GM12878 (cell line): ENCODE results near the gene KRTAP12-4. TPM values are rescaled to one million over a fixed set of nuclear protein-coding genes. Genes with fewer than 3 reads are reported as not detected.

Experiments
- ATAC-seq: fragments of 200-7000 bp; cut with Tn5 transposase; 3 replicates; pipeline ENCODE4 v1.9.1; 2020; ENCODE audit warnings: mild to moderate bottlenecking, moderate library complexity
- BruUV-seq: library from RNA; stranded (reverse); fragments of 400-500 nt; replicated peaks from 2 replicates; lab custom pipeline; 2021; lab: Mats Ljungman, UMichigan
- CTCF ChIA-PET: fragments of 300-600 bp; sonication (Branson Sonifier 250); formaldehyde crosslinking; extraction: SDS; loops from one replicate; lab custom pipeline; 2021; ENCODE audit warnings: inconsistent platforms; lab: Yijun Ruan, JAX
- POLR2A ChIA-PET: fragments of 350-600 bp; formaldehyde crosslinking; extraction: SDS; loops from one replicate; lab custom pipeline; 2021; ENCODE audit warnings: inconsistent platforms; lab: Charles Lee
- RAD21 ChIA-PET: fragments of 300-600 bp; sonication (Branson Sonifier 250); formaldehyde crosslinking; loops from one replicate; lab custom pipeline; 2023; ENCODE audit warnings: antibody characterized with exemption; ENCODE audit not compliant: unreplicated experiment; lab: Charles Lee
- SMC1A ChIA-PET: fragments of 300-600 bp; sonication (Branson Sonifier 250); formaldehyde crosslinking; loops from one replicate; lab custom pipeline; 2023; ENCODE audit not compliant: unreplicated experiment, uncharacterized antibody; lab: Charles Lee
- DNase-seq: peaks from one replicate; pipeline ENCODE4 v3.0.0-alpha.2; 2011; ENCODE audit warnings: low read depth, low spot score
- FAIRE-seq: peaks from 3 replicates; lab custom pipeline; 2011; peaks lifted over from hg19 to GRCh38; lab: Jason Lieb, UNC
- H2AFZ ChIP-seq: 2 replicates; pipeline ENCODE4 v1.6.0; 2011; ENCODE audit warnings: low read depth, low read length, control low read depth; ENCODE audit not compliant: control insufficient read depth
- H3K27ac ChIP-seq: 2 replicates; pipeline ENCODE4 v1.5.1; 2011; ENCODE audit warnings: control low read depth; ENCODE audit not compliant: control insufficient read depth, insufficient read depth
- H3K27me3 ChIP-seq, 2 experiments: replicated peaks in 1 of 2; 2 replicates each; pipeline versions ENCODE4 v1.6.0 to v1.6.1; 2011; ENCODE audit warnings: low read length in 1 of 2; ENCODE audit not compliant: control insufficient read depth in 2 of 2, insufficient read depth in 2 of 2
- H3K36me3 ChIP-seq, 2 experiments: 2 replicates each; pipeline ENCODE4 v1.5.1; 2011; ENCODE audit warnings: low read length in 1 of 2; ENCODE audit not compliant: control insufficient read depth in 2 of 2, insufficient read depth in 2 of 2
- H3K4me1 ChIP-seq: 2 replicates; pipeline ENCODE4 v1.6.1; 2011; ENCODE audit warnings: mild to moderate bottlenecking, low read length, moderate library complexity, mixed read lengths; ENCODE audit not compliant: control insufficient read depth, insufficient read depth
- H3K4me2 ChIP-seq: 2 replicates; pipeline ENCODE4 v1.6.0; 2011; ENCODE audit warnings: control low read depth; ENCODE audit not compliant: control insufficient read depth, insufficient read depth
- H3K4me3 ChIP-seq: fragments of 200-600 bp; sonication (generic); 2 replicates; pipeline ENCODE4 v1.5.1; 2016
- H3K79me2 ChIP-seq: 2 replicates; pipeline ENCODE4 v1.6.0; 2011; ENCODE audit warnings: low read length; ENCODE audit not compliant: control insufficient read depth, insufficient read depth
- H3K9ac ChIP-seq: 2 replicates; pipeline ENCODE4 v1.8.0; 2011; ENCODE audit warnings: low read length, control low read depth, mixed read lengths; ENCODE audit not compliant: control insufficient read depth, insufficient read depth
- H3K9me3 ChIP-seq: replicated peaks from 3 replicates; pipeline ENCODE4 v1.5.1; 2011; ENCODE audit warnings: mild to moderate bottlenecking, low read length; ENCODE audit not compliant: control insufficient read depth, insufficient read depth
- H4K20me1 ChIP-seq: 2 replicates; pipeline ENCODE4 v1.6.0; 2011; ENCODE audit not compliant: control insufficient read depth, insufficient read depth
- E2F4 ChIP-seq: IDR thresholded peaks from 2 replicates; pipeline ENCODE4 v1.6.1; 2012; ENCODE audit warnings: low read depth, low read length, improper control_type of control experiment
- FOXM1 ChIP-seq: IDR thresholded peaks from 2 replicates; pipeline ENCODE4 v1.6.1; 2012; ENCODE audit warnings: low read depth, mild to moderate bottlenecking, inconsistent platforms, low read length, moderate library complexity
- HDGF ChIP-seq: fragments of 450-650 bp; IDR thresholded peaks from 2 replicates; pipeline ENCODE4 v1.6.1; 2016; ENCODE audit warnings: antibody characterized with exemption
- SRF ChIP-seq, 2 experiments: IDR thresholded peaks; 2 replicates each; pipeline ENCODE4 v1.6.1; 2011; ENCODE audit warnings: low read depth in 2 of 2, low read length in 2 of 2, mild to moderate bottlenecking in 1 of 2, moderate library complexity in 1 of 2
- TCF7 ChIP-seq: IDR thresholded peaks from 2 replicates; pipeline ENCODE4 v1.6.1; 2014; ENCODE audit warnings: antibody characterized with exemption, borderline replicate concordance
- ZBED1 ChIP-seq: IDR thresholded peaks from 2 replicates; pipeline ENCODE4 v1.6.1; 2016; ENCODE audit warnings: borderline replicate concordance
- ZNF207 ChIP-seq: fragments of 450-650 bp; IDR thresholded peaks from 2 replicates; pipeline ENCODE4 v1.6.1; 2014; ENCODE audit warnings: antibody characterized with exemption, mild to moderate bottlenecking, borderline replicate concordance
- WGBS: methylation state at CpG from one replicate; pipeline ENCODE4 v1.1.6; 2016; ENCODE audit warnings: low lambda C conversion rate; ENCODE audit not compliant: insufficient replicate concordance, insufficient coverage; ENCODE audit errors: missing lambda C conversion rate; 5-methylcytosine and 5-hydroxymethylcytosine counted together
- in situ Hi-C: fragments of 300-500 bp; cut with MboI; formaldehyde crosslinking; loops from 9 replicates; pipeline ENCODE4 v1.14.3; 2018; ENCODE audit warnings: mixed read lengths
- intact Hi-C: fragments of 100-400 bp; cut with micrococcal nuclease; formaldehyde crosslinking; loops from one replicate; pipeline ENCODE4 v1.14.2; 2022; ENCODE audit not compliant: unreplicated experiment
- polyA plus RNA-seq, 11 experiments: library from polyadenylated mRNA; depleted of rRNA in 4 of 11; unstranded in 6 of 11; stranded (reverse) in 5 of 11; fragments of >200 nt; fragmentation: Nextera tagmentation in 4 of 11; fragmentation: Illumina TruSeq in 1 of 11; extraction: Ambion mirVana in 4 of 11; extraction: Trizol in 1 of 11; gene quantifications; 1 replicate in 1 of 11; 2 replicates in 10 of 11; pipeline versions ENCODE4 v1.2.1 to v1.2.3, GENCODE V29; 2011 to 2016; ENCODE audit warnings: inconsistent platforms in 2 of 11, missing spikeins in 2 of 11, low read depth in 1 of 11
- total RNA-seq, 4 experiments: library from RNA; depleted of rRNA in 3 of 4; stranded (reverse); fragments of >200 nt in 3 of 4; fragmentation: Illumina TruSeq in 1 of 4; extraction: Trizol in 1 of 4; gene quantifications; 2 replicates each; pipeline versions ENCODE4 v1.2.1 to v1.2.3, GENCODE V29; 2013 to 2021
- TF ChIP-seq, protein P1 (sequence below): fragments of 450-650 bp; IDR thresholded peaks from 2 replicates; pipeline ENCODE4 v1.6.1; 2016; ENCODE audit warnings: mild to moderate bottlenecking
- TF ChIP-seq, protein P2 (sequence below): fragments of 450-650 bp; IDR thresholded peaks from 2 replicates; pipeline ENCODE4 v1.6.1; 2018; ENCODE audit warnings: mild to moderate bottlenecking, low read depth, moderate library complexity; ENCODE audit not compliant: partially characterized antibody

The KRTAP12-4 gene
- total and polyA plus RNA-seq, 10 of the 15 experiments (the other 5 are each of a cell fraction or from before 2014, with no cell fraction given), result not detected

- POLR2A ChIA-PET, result interaction anchor here (0.6 kb wide), 1 partner anchor 1021 kb away, joined by 4 read pairs; no protein-coding TSS in a partner anchor
- TF ChIP-seq SRF (IDR thresholded peaks at IDR 0.05; ENCODE audit: low read depth in 2 of 2, low read length in 2 of 2), result no peak
- no peak for TF ChIP-seq ZBED1
- no peak for TF ChIP-seq ZNF207
- TF ChIP-seq HDGF, result no peak
- TF ChIP-seq, protein P1, sequence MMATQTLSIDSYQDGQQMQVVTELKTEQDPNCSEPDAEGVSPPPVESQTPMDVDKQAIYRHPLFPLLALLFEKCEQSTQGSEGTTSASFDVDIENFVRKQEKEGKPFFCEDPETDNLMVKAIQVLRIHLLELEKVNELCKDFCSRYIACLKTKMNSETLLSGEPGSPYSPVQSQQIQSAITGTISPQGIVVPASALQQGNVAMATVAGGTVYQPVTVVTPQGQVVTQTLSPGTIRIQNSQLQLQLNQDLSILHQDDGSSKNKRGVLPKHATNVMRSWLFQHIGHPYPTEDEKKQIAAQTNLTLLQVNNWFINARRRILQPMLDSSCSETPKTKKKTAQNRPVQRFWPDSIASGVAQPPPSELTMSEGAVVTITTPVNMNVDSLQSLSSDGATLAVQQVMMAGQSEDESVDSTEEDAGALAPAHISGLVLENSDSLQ, result no peak
- TF ChIP-seq FOXM1, result no peak
- no peak for TF ChIP-seq E2F4
- no peak for TF ChIP-seq TCF7
- TF ChIP-seq, protein P2, sequence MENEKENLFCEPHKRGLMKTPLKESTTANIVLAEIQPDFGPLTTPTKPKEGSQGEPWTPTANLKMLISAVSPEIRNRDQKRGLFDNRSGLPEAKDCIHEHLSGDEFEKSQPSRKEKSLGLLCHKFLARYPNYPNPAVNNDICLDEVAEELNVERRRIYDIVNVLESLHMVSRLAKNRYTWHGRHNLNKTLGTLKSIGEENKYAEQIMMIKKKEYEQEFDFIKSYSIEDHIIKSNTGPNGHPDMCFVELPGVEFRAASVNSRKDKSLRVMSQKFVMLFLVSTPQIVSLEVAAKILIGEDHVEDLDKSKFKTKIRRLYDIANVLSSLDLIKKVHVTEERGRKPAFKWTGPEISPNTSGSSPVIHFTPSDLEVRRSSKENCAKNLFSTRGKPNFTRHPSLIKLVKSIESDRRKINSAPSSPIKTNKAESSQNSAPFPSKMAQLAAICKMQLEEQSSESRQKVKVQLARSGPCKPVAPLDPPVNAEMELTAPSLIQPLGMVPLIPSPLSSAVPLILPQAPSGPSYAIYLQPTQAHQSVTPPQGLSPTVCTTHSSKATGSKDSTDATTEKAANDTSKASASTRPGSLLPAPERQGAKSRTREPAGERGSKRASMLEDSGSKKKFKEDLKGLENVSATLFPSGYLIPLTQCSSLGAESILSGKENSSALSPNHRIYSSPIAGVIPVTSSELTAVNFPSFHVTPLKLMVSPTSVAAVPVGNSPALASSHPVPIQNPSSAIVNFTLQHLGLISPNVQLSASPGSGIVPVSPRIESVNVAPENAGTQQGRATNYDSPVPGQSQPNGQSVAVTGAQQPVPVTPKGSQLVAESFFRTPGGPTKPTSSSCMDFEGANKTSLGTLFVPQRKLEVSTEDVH, result no peak
- Histone ChIP-seq H3K9me3 (peaks cover 6% of the 10 kb centered on the region; the same call in 1 of the 3 replicates), H3K79me2 (no peaks in the 10 kb centered on the region), H3K36me3 (no peaks in the 10 kb centered on the region), H3K27me3 (peaks cover 2 to 5% of the 10 kb centered on the region in 2 experiments; a peak in 3 of 4 replicates), H3K4me1 (no peaks in the 10 kb centered on the region), H2AFZ (no peak overlapping the region), H3K27ac (no peak overlapping the region), H3K4me3 (no peak overlapping the region), H4K20me1 (no peaks in the 10 kb centered on the region), H3K9ac (no peak overlapping the region), H3K4me2 (no peak overlapping the region)
- BruUV-seq, result no TSS peak
- DNase-seq (no peak), ATAC-seq (no peak), FAIRE-seq (no peak)
- CTCF ChIA-PET, result no interaction called here
- RAD21 ChIA-PET, result no interaction called here
- intact Hi-C loops (no loop called here), in situ Hi-C loops (no loop called here)
- 27% methylated on average over 12 of the region's 12 CpGs for WGBS
- SMC1A ChIA-PET, result no interaction called here
Observed at GRCh38 chr21:44701541-44701940, 47.1 kb upstream of the KRTAP12-4 start.
